HL-60/S4 treated with retinoic acid at 250 ng/mL for 4 days and 3 days (cell line): ENCODE measurements around the gene DDIAS.
"Not testable (repeated sequence)": the region's sequence is repeated elsewhere in the genome, so short reads cannot be mapped to it uniquely, and the experiment has no call there.

Experiments
- in situ Hi-C: fragments of 300-500 bp; cut with MboI; formaldehyde crosslinking; loops from 2 replicates; pipeline ENCODE4 v1.7.0; 2022; ENCODE audit warnings: low sequenced_read_pairs

The DDIAS gene

DNA sequence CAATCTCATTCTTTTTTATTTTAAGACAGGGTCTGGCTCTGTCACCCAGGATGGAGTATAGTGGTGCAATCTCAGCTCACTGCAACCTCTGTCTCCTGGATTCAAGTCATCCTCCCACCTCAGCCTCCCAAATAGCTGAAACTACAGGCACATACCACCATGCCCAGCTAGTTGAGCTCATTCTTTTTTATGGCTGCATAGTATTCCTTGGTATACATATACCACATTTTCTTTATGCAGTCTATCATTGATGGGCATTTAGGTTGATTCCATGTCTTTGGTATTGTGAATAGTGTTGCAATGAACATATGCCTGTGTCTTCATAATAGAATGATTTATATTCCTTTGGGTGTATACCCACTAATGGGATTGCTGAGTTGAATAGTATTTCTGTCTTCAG is 60.5 kb downstream of the DDIAS start:
- in situ Hi-C loops = not testable (repeated sequence)

DNA sequence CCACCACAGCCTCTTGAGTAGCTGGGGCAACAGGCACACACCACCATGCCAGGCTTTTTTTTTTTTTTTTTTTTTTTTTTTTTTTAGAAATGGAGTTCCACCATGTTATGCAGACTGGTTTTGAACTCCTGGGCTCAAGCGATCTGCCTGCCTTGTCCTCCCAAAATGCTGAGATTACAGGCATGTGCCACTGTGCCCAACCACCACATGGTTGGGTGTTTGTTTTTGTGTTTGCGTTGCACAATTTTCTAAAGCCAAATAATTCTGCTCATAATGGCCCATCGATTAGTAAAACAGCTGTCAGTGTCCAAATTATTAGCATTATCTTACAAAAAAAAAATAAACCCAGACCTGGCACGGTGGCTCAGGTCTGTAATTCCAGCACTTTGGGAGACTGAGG is 65.8 kb downstream of the DDIAS start:
- in situ Hi-C loops = no loop called here

DNA sequence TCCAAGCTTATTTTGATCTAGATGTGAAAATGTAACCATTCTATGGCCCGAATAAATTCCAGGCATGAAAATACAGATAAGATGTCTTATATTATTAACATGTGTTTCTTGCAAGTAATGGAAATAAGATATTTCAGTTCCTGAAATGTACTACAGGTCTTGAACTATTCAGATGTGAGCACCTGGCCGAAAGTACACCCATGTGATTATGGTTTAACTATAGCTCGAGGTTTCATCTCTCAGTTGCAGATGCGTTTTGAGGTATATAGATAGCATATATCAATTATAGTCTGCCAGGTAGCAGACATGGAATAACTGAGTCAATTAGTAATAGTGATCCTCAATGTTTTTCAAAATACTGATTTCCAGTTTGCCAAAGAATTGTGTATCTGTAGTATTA is 68.3 kb downstream of the DDIAS start:
- in situ Hi-C loops = no loop called here

DNA sequence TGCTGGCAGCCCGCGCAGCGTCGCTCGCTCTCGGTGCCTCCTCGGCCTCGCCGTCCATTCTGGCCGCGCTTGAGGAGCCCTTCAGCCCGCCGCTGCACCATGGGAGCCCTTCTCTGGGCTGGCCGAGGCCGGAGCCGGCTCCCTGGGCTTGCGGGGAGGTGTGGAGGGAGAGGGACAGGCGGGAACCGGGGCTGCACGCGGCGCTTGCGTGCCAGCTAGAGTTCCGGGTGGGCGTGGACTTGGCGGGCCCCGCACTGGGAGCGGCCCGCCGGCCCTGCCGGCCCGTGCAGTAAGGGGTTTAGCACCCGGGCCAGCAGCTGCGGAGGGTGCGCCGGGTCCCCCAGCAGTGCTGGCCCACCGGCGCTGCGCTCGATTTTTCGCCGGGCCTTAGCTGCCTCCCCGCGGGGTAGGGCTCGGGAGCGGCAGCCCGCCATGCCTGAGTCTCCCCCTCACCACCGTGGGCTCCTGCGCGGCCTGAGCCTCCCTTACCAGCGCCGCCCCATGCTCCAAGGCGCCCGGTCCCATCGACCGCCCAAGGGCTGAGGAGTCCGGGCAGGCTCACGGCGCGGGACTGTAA is 69.1 kb downstream of the DDIAS start:
- in situ Hi-C loops = not testable (repeated sequence)

DNA sequence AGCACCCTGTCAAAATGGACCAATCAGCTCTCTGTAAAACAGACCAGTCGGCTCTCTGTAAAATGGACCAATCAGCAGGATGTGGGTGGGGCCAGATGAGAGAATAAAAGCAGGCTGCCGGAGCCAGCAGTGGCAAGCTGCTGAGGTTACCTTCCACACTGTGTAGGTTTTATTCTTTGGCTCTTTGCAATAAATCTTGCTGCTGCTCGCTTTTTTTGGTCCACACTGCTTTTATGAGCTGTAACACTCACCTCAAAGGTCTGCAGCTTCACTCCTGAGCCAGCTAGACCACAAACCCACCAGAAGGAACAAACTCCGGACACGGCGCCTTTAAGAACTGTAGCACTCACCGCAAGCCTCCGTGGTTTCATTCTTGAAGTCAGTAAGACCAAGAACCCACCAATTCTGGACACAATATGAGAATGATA is 70.0 kb downstream of the DDIAS start:
- in situ Hi-C loops = not testable (repeated sequence)

DNA sequence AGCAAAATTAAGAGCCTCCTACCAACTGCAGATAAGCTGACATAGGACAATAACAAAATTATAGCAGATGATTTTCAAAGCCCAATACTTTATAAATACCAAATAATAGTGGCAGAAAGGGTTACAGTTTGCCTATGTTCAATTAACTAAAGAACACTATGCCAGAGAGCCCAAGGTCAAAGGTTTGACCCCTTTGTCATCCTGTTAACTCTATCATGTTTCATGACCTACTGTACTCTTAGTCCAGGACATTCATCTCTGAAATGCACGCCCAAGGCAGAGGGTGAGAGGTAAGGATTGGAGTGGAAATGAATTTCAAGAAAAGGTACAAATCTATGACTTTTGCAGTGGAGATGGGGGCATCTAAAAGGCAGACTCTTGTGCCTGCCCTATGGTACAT is 70.6 kb downstream of the DDIAS start:
- in situ Hi-C loops = no loop called here

DNA sequence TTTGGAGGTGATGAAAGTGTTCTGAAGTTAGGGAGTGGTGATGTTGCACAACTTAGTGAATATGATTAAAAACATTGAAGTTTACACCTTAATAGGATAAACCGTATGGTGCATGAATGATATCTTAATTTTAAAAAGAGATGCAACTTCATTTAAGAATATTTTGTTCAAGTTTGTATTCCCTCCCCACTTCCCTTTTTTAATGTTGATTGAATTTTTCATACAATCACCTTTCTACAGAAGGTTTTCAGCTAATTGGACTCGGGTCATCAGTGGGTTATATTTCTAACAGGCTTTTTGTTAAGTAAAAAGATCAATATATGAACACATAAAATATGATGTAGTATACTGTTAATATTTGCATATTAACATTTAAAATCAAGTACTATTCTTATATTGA is 72.6 kb downstream of the DDIAS start:
- in situ Hi-C loops = no loop called here

DNA sequence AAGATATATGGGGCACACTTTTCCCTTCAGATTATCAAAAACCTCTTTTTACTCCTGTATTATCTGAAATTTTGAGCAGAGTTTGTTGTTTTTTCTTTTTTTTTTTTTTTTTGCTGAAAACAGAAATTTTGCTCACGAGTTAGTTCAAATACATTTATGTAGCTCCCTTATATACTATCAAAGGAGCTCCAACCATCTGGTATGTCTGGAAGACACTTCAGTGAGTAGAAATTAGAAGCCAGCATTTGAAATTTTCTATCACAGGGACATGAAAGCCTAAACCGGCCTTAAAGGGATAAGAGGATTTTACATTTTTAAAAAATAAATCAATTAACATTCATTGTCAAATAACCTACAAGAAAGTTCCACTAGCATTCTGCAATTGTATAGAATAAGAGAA is 73.3 kb downstream of the DDIAS start:
- in situ Hi-C loops = no loop called here

- in situ Hi-C loops = no loop called here
Measured at GRCh38 chr11:82975882-82976281, 74.3 kb downstream of the DDIAS start.

- in situ Hi-C loops = no loop called here
Measured at GRCh38 chr11:82976786-82977185, 75.2 kb downstream of the DDIAS start.

- in situ Hi-C loops = no loop called here
Measured at GRCh38 chr11:82978422-82979099, 77.0 kb downstream of the DDIAS start.

GRCh38 chr11:82979824-82980223 is 78.3 kb downstream of the DDIAS start:
- in situ Hi-C loops = no loop called here

GRCh38 chr11:82980292-82980691 is 78.8 kb downstream of the DDIAS start:
- in situ Hi-C loops = no loop called here

- in situ Hi-C loops = no loop called here
Measured at GRCh38 chr11:82980947-82981346, 79.4 kb downstream of the DDIAS start.

- in situ Hi-C loops = no loop called here
Measured at GRCh38 chr11:82981852-82982251, 80.3 kb downstream of the DDIAS start.
